Stomach (tissue), 9 donors: Measurements from ENCODE around the gene KDM3B. TPM values are rescaled to one million over a fixed set of nuclear protein-coding genes. Genes with fewer than 3 reads are reported as not detected.

Experiments used
- DNase-seq, 2 donors: peaks; one replicate each; pipeline versions ENCODE4 v3.0.0 to v3.0.0-alpha.2; 2013 to 2019
- H3K27ac ChIP-seq, 5 donors: fragments of 200-600 bp in 4 of 5; sonication (generic) in 4 of 5; one replicate each; pipeline ENCODE4 v1.5.1; 2013 to 2019; ENCODE audit warnings: mild to moderate bottlenecking in 1 of 5, moderate library complexity in 1 of 5
- H3K27me3 ChIP-seq, 3 donors: fragments of 200-600 bp; sonication (generic); one replicate each; pipeline ENCODE4 v1.5.1; 2017 to 2019; ENCODE audit warnings: mixed run types in 1 of 3
- H3K36me3 ChIP-seq, 4 donors: fragments of 200-600 bp; sonication (generic); 1 replicate in 3 of 4; 2 replicates in 1 of 4; pipeline ENCODE4 v1.5.1; 2016 to 2019
- H3K4me1 ChIP-seq, 4 donors: fragments of 200-600 bp; sonication (generic); one replicate each; pipeline ENCODE4 v1.5.1; 2016 to 2019
- H3K4me3 ChIP-seq, 4 donors: fragments of 200-600 bp; sonication (generic) in 3 of 4; one replicate each; pipeline ENCODE4 v1.5.1; 2016 to 2019; ENCODE audit warnings: mild to moderate bottlenecking in 1 of 4
- H3K9me3 ChIP-seq, 4 donors: fragments of 200-600 bp; sonication (generic); one replicate each; pipeline ENCODE4 v1.5.1; 2016 to 2019
- CTCF ChIP-seq, 7 experiments: fragments of 450-650 bp in 4 of 7; fragments of 200-600 bp in 3 of 7; sonication (generic) in 3 of 7; IDR thresholded peaks; one replicate each; pipeline ENCODE4 v1.5.1; 2016 to 2019; ENCODE audit warnings: antibody characterized with exemption in 7 of 7, control low read depth in 2 of 7, mild to moderate bottlenecking in 1 of 7
- EP300 ChIP-seq: sonication (generic); formaldehyde crosslinking; IDR thresholded peaks from one replicate; pipeline ENCODE4 v1.6.1; 2017; ENCODE audit warnings: antibody characterized with exemption
- POLR2A ChIP-seq, 4 donors: fragments of 450-650 bp; IDR thresholded peaks; one replicate each; pipeline ENCODE4 v1.6.1; 2016; ENCODE audit warnings: antibody characterized with exemption in 4 of 4, control low read depth in 2 of 4, mild to moderate bottlenecking in 1 of 4, moderate library complexity in 1 of 4
- POLR2AphosphoS5 ChIP-seq, 3 donors: sonication (generic); formaldehyde crosslinking; IDR thresholded peaks; one replicate each; pipeline ENCODE4 v1.6.1; 2016; ENCODE audit warnings: antibody characterized with exemption in 3 of 3
- WGBS, 5 donors: extraction: QIAGEN DNeasy Blood & Tissue Kit in 3 of 5; methylation state at CpG; one replicate each; pipeline versions ENCODE4 v1.1.5 to v1.1.7; 2013 to 2018; 5-methylcytosine and 5-hydroxymethylcytosine counted together
- intact Hi-C: fragments of 100-400 bp; cut with DNase I; formaldehyde crosslinking; loops from one replicate; pipeline ENCODE4 v1.15.1; 2023; ENCODE audit warnings: low total_unique reads
- polyA plus RNA-seq, 3 donors: library from polyadenylated mRNA; stranded (reverse); fragments of 200-250 nt; gene quantifications; one replicate each; pipeline ENCODE4 v1.2.3, GENCODE V29; 2013
- total RNA-seq, 5 donors: library from RNA; depleted of rRNA; stranded (reverse); fragments of >200 nt; gene quantifications; one replicate each; pipeline versions ENCODE4 v1.1.0 to v1.2.3, GENCODE V29; 2014 to 2016
- donor health status: healthy with polysubstance abuse.
- donor health status: Bipolar disorder and iron deficiency.
- donor health status: healthy.

The KDM3B gene
- total and polyA plus RNA-seq, 8 donors: 12.6 to 107 (median 51.0) TPM

GRCh38 chr5:138336952-138337684 is 15.4 kb upstream of the KDM3B start:
- Histone ChIP-seq H3K27ac (peak overlapping the region; percentile 94 to 98 (median 97)), H3K4me1 (peaks cover 30 to 53% (median 37%) of the 10 kb centered on the region in 4 donors), H3K9me3 (no peaks in the 10 kb centered on the region), H3K4me3 (peak overlapping the region; percentile 83 to 96 (median 92)), H3K27me3 (no peaks in the 10 kb centered on the region), H3K36me3 (peaks cover 9 to 13% (median 12%) of the 10 kb centered on the region in 4 donors)
- TF ChIP-seq POLR2AphosphoS5 (IDR thresholded peaks at IDR 0.05): no peak
- peak; percentile 80 to 94 for DNase-seq
- intact Hi-C loops: no loop called here
- WGBS, 5 donors: 16 to 24% (median 22%) methylated on average over 13 of the region's 13 CpGs

- intact Hi-C loops: no loop called here
- Histone ChIP-seq H3K4me3 (peak within 1 kb of the TSS; percentile 83 to 96 (median 92)), H3K27me3 (no peaks in the 10 kb centered on the region), H3K36me3 (peaks cover 10 to 20% (median 19%) of the 10 kb centered on the region in 4 donors), H3K9me3 (no peaks in the 10 kb centered on the region), H3K27ac (peak within 1 kb of the TSS; percentile 94 to 98 (median 97)), H3K4me1 (peaks cover 27 to 52% (median 32%) of the 10 kb centered on the region in 4 donors)
- TF ChIP-seq POLR2A (IDR thresholded peaks at IDR 0.05) (peak in 2 of 4 donors; percentile 87 to 94), POLR2AphosphoS5 (IDR thresholded peaks at IDR 0.05) (peak; percentile 89 to 100 (median 99)), CTCF (IDR thresholded peaks at IDR 0.05) (peak in 1 of 7 experiments; percentile 9), EP300 (no peak)
- DNase-seq: peak; percentile 95 to 98
- WGBS, 5 donors: 0 to 1% (median 0%) methylated on average over 37 to 56 of the region's 56 CpGs
Measured at GRCh38 chr5:138337685-138338410, 14.6 kb upstream of the KDM3B start, which contains the start of gene FAM53C. Gene FAM53C, plus strand, starts transcription at chr5:138338266. Its CDS starts 3,070 bp downstream, at chr5:138341336.

- DNase-seq: no peak
- Histone ChIP-seq H3K27ac (peak overlapping the region; percentile 94 to 98 (median 97)), H3K4me3 (peak overlapping the region; percentile 83 to 96 (median 92)), H3K36me3 (peaks cover 10 to 27% (median 26%) of the 10 kb centered on the region in 4 donors), H3K4me1 (peaks cover 27 to 55% (median 32%) of the 10 kb centered on the region in 4 donors), H3K9me3 (no peaks in the 10 kb centered on the region), H3K27me3 (no peaks in the 10 kb centered on the region)
- intact Hi-C loops: no loop called here
- 0 to 2% (median 1%) methylated on average over 8 to 22 of the region's 22 CpGs for WGBS, 5 donors
- TF ChIP-seq POLR2A (IDR thresholded peaks at IDR 0.05) (no peak), EP300 (no peak), POLR2AphosphoS5 (IDR thresholded peaks at IDR 0.05) (no peak), CTCF (IDR thresholded peaks at IDR 0.05) (no peak)
Measured at GRCh38 chr5:138338411-138339090, 13.9 kb upstream of the KDM3B start.

GRCh38 chr5:138339091-138339456 is 13.4 kb upstream of the KDM3B start:
- H3K27me3 ChIP-seq: no peaks in the 10 kb centered on the region
- peak overlapping the region; percentile 83 to 96 (median 92) for H3K4me3 ChIP-seq
- WGBS, 5 donors: 3 to 10% (median 6%) methylated on average over 7 of the region's 7 CpGs
- TF ChIP-seq EP300 (no peak), POLR2A (IDR thresholded peaks at IDR 0.05) (no peak), CTCF (IDR thresholded peaks at IDR 0.05) (no peak), POLR2AphosphoS5 (IDR thresholded peaks at IDR 0.05) (no peak)
- DNase-seq: peak; percentile 35 to 68
- intact Hi-C loops: no loop called here
- peaks cover 10 to 32% (median 31%) of the 10 kb centered on the region in 4 donors for H3K36me3 ChIP-seq
- no peaks in the 10 kb centered on the region for H3K9me3 ChIP-seq
- peak overlapping the region; percentile 94 to 98 (median 97) for H3K27ac ChIP-seq
- peaks cover 27 to 55% (median 32%) of the 10 kb centered on the region in 4 donors for H3K4me1 ChIP-seq
